GDM1 (cell line): Measurements from ENCODE around the gene CUTA.

Experiments used
- DNase-seq: peaks from one replicate; lab custom pipeline; 2025; lab: John Stamatoyannopoulos, UW

CUTA gene

GRCh38 chr6:33439956-33440648, 22.2 kb upstream of the CUTA start:
- no peak for DNase-seq

GRCh38 chr6:33438978-33439594, 21.2 kb upstream of the CUTA start:
- DNase-seq = no peak

GRCh38 chr6:33437666-33438065, 19.8 kb upstream of the CUTA start:
- no peak for DNase-seq

GRCh38 chr6:33434961-33435360, 17.1 kb upstream of the CUTA start:
- no peak for DNase-seq

GRCh38 chr6:33433544-33434191, 15.8 kb upstream of the CUTA start:
- no peak for DNase-seq

- DNase-seq = no peak
Measured at GRCh38 chr6:33433001-33433543, 15.2 kb upstream of the CUTA start.

- no peak for DNase-seq
Measured at GRCh38 chr6:33432546-33432945, 14.6 kb upstream of the CUTA start.

- peak; percentile 57 for DNase-seq
Measured at GRCh38 chr6:33431880-33432541, 14.1 kb upstream of the CUTA start.

GRCh38 chr6:33430991-33431879, 13.3 kb upstream of the CUTA start:
- peak; percentile 72 for DNase-seq

GRCh38 chr6:33430334-33430733, 12.4 kb upstream of the CUTA start:
- DNase-seq = no peak

GRCh38 chr6:33429750-33430052, 11.8 kb upstream of the CUTA start:
- DNase-seq = no peak

GRCh38 chr6:33428966-33429749, 11.3 kb upstream of the CUTA start:
- no peak for DNase-seq

GRCh38 chr6:33428224-33428965, 10.5 kb upstream of the CUTA start:
- DNase-seq = peak; percentile 29

- no peak for DNase-seq
Measured at GRCh38 chr6:33427585-33428223, 9.8 kb upstream of the CUTA start.

GRCh38 chr6:33426590-33427511, 8.9 kb upstream of the CUTA start:
- no peak for DNase-seq

GRCh38 chr6:33425668-33426577, 8.0 kb upstream of the CUTA start:
- DNase-seq = peak; percentile 76

GRCh38 chr6:33424855-33425667, 7.2 kb upstream of the CUTA start:
- no peak for DNase-seq
